HG03575 (cell line): ENCODE measurements around the gene FAM81A.
"Not testable (repeated sequence)": the region's sequence is repeated elsewhere in the genome, so short reads cannot be mapped to it uniquely, and the experiment has no call there.

ENCODE experiments used
- ATAC-seq: cut with Tn5 transposase; IDR thresholded peaks from one replicate; pipeline ENCODE4 v1.9.1; 2021; ENCODE audit not compliant: unreplicated experiment, insufficient number of reproducible peaks, low FRiP score; ENCODE audit errors: extremely low read depth

Gene FAM81A

GRCh38 chr15:59437817-59438624 lies at the start of gene FAM81A:
TSS of gene FAM81A (plus strand) at chr15:59438186. CDS start at chr15:59458627, 20,441 bp downstream.
- ATAC-seq = no peak

GRCh38 chr15:59388670-59389069 lies 49.3 kb upstream of the FAM81A start:
- ATAC-seq = no peak

GRCh38 chr15:59392299-59392698 lies 45.7 kb upstream of the FAM81A start:
- no peak for ATAC-seq

- no peak for ATAC-seq
These were observed 43.8 kb upstream of the FAM81A start for GRCh38 chr15:59394166-59394661.

- no peak for ATAC-seq
These were observed 41.8 kb upstream of the FAM81A start for GRCh38 chr15:59396211-59396610.

- ATAC-seq = no peak
These were observed 41.3 kb upstream of the FAM81A start for GRCh38 chr15:59396679-59397078.

GRCh38 chr15:59398220-59398619 lies 39.8 kb upstream of the FAM81A start:
- ATAC-seq = no peak

GRCh38 chr15:59399465-59400102 lies 38.4 kb upstream of the FAM81A start:
- ATAC-seq = no peak

- no peak for ATAC-seq
These were observed 37.7 kb upstream of the FAM81A start for GRCh38 chr15:59400103-59400813.

GRCh38 chr15:59401051-59401823 lies 36.7 kb upstream of the FAM81A start:
- not testable (repeated sequence) for ATAC-seq

- ATAC-seq = no peak
These were observed 36.0 kb upstream of the FAM81A start for GRCh38 chr15:59401824-59402569.

- ATAC-seq = no peak
These were observed 32.9 kb upstream of the FAM81A start for GRCh38 chr15:59405079-59405478.

- ATAC-seq = no peak
These were observed 31.5 kb upstream of the FAM81A start for GRCh38 chr15:59406446-59406845.

GRCh38 chr15:59407946-59408345 lies 30.0 kb upstream of the FAM81A start:
- ATAC-seq = no peak

GRCh38 chr15:59410391-59410896 lies 27.5 kb upstream of the FAM81A start:
- ATAC-seq = no peak

- ATAC-seq = no peak
These were observed 24.4 kb upstream of the FAM81A start for GRCh38 chr15:59413577-59413976.

- no peak for ATAC-seq
These were observed 21.2 kb upstream of the FAM81A start for GRCh38 chr15:59416816-59417215.

GRCh38 chr15:59419170-59419569 lies 18.8 kb upstream of the FAM81A start:
- no peak for ATAC-seq
